ENCODE results near the gene OR5K4.

Gene OR5K4, protein sequence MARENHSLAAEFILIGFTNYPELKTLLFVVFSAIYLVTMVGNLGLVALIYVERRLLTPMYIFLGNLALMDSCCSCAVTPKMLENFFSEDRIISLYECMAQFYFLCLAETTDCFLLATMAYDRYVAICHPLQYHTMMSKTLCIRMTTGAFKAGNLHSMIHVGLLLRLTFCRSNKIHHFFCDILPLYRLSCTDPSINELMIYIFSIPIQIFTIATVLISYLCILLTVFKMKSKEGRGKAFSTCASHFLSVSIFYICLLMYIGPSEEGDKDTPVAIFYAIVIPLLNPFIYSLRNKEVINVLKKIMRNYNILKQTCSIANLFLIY

GRCh38 chr3:98353554-98353953 lies at the start of gene OR5K4:
OR5K4 (plus strand) TSS chr3:98353854; CDS start chr3:98353854, 0 bp downstream.
- DNase-seq: no peak

GRCh38 chr3:98322101-98322500 lies 31.6 kb upstream of the OR5K4 start:
- DNase-seq: no peak

- no peak for DNase-seq
Measured at GRCh38 chr3:98322686-98323085, 31.0 kb upstream of the OR5K4 start.

DNA sequence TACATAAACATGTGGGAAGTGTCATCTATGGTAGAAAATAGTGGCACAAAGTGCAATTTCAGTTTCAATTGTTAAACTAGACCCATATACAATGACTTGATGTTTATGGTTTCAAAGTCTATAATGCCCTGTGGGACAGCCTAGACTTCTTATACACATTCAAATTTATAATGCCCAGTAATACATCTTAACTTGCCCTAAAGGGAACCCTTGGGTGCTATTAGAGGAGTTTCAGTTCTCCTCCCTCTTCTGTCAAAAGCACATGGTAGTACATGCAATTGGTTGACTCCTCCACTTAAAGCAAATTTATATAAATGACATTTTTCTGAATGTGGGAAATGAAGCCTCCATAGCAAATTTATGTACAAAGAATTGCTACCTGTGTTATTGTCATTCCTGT lies 30.2 kb upstream of the OR5K4 start:
- DNase-seq: no peak

GRCh38 chr3:98325055-98325454 lies 28.6 kb upstream of the OR5K4 start:
- no peak for DNase-seq

DNA sequence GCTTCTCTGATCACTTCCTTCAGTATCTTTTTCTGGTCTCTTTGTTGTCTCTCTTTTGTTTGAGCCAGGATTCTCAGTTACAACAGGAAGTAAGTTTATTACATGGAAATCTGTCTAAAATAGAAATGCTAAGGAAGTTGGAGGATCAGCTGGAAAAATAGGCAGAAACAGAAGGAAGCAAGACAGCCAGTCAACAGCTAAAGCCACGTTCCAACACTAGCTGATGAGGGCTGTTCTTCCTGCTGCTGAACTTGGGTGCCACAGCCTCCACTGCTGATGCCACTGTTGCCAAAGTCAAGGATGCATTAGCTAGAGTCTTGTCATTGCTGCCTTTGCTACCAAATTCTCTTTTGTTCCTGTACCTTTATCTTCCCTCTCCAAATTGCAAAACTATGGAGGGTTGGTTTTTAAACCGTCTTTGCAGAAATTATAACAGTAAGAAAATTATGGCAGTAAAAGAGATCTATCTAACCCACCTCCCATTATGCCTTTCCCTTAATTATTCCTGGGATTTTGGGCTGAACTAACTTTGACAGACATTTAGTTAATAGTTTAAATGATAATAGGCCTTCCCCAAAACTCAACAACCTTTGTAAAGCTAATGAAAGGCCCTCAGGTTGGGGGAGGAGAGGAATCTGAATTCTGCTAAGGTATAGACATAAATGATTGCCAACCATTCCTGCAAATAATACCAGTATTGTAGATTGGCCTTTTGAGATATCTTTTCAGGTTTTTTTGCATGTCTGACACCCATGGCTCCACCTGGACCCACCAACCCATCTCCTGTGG lies 27.4 kb upstream of the OR5K4 start:
- no peak for DNase-seq

DNA sequence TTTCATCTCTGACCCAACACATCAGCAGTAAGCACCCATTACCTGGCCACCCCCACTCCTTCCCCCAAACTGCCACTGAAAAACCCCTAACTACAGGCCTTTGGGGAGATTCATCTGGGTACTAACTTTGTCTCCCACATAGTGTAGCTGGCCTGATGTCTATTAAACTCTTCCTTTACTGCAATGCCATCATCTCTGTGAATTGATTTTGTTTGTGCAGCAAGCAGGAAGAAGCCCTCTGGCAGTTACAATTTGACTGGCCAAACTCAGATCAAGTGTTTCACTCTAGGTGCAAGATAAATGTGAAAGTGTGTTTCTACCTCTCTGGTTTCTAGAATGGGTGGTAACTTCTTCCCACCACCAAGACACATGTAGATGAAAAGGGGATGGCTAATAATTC lies 26.7 kb upstream of the OR5K4 start:
- DNase-seq: no peak

- no peak for DNase-seq
Measured at GRCh38 chr3:98328933-98329332, 24.7 kb upstream of the OR5K4 start.

DNA sequence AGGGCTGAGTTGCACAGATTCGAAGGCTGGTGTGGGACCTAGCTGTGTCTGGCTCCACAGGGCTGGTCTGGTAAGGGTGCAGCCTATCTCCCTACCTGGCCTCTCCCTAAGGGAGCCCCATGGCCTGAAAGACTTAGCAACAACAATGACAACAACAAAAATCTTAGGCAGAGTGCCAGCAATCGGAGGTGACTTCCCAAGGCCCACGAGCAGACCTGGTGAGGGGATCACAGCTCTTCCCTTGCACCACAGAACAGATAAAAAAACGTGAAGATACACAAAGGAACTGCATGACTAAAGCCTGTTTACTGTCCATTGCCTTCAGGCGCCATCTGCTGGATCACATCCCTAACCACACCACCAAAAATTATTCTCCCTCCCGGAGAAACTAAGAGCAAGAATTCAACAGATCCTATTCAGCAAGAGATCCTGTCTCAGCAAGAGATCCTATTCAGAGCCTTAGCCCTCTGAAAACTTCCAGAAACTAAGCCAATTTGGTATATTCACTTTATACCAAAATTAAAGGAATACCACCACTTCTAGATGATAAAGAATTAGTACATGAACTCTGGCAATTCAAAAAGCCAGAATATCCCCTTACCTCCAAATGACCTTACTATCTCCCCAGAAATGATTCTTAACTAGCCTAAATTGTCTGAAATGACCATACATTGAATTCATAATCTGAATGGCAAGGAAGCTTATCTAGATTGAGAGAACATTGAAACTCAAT lies 24.1 kb upstream of the OR5K4 start:
- DNase-seq: peak; percentile 41

GRCh38 chr3:98331329-98331728 lies 22.3 kb upstream of the OR5K4 start:
- DNase-seq: no peak

DNA sequence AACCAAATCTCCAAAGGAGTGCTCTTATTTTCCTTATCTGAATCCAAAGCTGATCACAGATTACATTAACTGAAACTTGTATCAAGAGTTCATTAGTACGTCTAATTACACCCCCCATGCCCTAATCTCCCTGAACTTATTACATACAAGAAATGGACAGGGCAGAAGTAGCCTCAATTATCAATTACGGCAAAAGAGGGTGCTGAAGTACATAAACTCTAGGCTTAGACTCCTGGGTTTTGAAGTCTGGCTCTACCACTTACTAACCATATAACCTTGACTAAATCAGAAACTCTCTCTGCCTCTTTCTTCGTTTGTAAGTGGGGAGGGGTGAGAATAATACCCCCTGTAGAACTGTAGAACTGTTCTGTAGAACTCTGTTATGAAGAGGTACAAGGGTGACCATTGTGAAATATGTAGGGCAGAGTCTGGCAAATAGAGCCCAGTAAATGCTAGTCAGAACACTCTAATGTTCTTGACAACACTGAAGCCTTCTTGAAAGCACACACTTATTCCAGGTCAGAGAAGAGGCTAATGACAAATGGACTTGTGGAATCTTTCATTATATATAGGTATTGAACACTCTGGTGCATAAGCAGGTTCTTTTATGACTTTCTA lies 19.6 kb upstream of the OR5K4 start:
- no peak for DNase-seq

DNA sequence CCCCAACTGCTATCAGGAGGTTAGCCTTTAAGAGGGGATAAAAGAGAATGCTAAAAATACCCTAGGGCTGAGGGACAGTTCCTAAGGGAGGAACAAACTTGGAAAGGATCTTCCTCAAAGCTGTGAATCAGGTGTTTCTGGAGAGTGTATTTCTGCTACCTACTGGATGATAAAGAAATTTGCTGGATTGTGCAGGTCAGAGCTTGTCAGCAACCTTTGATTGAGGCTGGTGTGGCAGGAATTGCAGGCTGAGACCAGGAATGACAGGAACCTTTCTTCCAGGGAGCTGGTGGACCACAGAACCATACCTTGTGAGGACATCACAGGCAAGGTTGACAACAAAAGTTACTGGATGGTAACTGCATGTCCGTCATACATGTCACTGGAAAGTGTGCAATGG lies 14.6 kb upstream of the OR5K4 start:
- no peak for DNase-seq

DNA sequence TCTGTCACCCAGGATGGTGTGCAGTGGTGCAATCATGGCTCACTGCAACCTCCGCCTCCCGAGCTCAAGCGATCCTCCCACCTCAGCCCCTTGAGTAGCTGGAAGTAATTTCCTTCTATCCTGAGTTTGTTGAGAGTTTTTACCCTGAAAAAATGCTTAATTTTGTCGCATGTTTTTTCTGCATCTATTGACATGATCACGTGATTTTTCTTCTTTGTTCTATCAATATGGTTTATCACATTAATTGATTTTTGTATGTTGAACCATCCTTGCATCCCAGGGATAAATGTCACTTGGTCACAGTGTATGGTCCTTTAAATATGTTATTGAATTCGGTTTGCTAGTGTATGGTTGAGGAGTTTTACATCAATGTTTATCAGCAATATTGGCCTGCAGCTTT lies 11.9 kb upstream of the OR5K4 start:
- DNase-seq: no peak

- DNase-seq: no peak
Measured at GRCh38 chr3:98343647-98344507, 9.8 kb upstream of the OR5K4 start.

- no peak for DNase-seq
Measured at GRCh38 chr3:98350082-98350481, 3.6 kb upstream of the OR5K4 start.

- DNase-seq: no peak
Measured at GRCh38 chr3:98359250-98359649, 5.6 kb downstream of the OR5K4 start.

DNA sequence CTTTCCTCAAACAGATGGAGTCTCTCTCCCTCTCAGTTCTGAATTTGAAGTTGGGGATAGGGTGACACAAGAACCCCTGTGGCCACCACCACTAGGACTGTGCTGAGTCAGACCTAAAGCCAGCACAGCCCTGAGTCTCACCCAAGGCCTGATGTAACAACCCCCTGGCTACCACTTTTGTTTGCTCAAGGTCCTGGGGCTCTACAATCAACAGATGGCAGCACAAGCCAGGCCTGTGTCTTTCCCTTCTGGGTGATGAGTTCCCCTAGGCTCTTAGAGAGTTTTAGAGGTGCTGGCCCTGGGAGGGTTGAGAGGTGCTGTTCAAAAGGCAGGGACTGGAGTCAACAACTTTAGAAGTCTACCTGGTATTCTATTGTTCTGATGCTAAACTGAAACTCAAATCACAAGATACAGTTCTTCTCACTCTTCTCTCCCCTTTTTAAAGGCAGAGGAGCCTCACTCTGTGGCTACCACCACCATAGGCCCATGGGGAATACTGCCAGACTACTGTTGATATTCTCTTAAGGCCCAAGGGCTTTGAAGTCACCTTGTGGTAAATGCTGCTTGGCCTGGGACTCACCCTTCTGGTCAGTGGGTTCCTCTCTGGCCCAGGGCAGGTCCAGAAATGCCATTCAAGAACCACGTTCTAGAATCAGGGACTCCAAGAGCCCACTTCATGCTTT lies 6.5 kb downstream of the OR5K4 start:
- DNase-seq: no peak

GRCh38 chr3:98360681-98361080 lies 7.0 kb downstream of the OR5K4 start:
- DNase-seq: no peak

DNA sequence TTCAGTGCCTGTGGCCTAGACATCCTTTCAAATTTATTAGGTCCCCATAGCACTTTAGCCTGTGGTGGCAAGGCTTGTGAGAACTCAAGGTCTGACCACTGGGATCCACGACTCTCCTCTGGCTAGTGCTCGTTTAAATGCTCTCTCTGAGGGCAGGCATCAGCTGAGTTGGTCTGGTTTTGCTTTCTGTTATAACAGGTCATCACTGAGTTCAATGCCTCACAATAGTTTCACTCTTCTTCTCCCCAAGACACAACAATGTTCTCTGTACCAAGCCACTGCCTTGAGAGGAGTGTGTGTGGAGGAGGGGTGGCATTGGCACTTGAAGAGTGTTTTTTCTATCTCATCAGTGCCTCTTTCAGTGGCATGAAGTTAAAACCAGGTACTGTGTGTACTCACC lies 7.6 kb downstream of the OR5K4 start:
- no peak for DNase-seq

- DNase-seq: no peak
Measured at GRCh38 chr3:98367464-98368246, 14.0 kb downstream of the OR5K4 start.

DNA sequence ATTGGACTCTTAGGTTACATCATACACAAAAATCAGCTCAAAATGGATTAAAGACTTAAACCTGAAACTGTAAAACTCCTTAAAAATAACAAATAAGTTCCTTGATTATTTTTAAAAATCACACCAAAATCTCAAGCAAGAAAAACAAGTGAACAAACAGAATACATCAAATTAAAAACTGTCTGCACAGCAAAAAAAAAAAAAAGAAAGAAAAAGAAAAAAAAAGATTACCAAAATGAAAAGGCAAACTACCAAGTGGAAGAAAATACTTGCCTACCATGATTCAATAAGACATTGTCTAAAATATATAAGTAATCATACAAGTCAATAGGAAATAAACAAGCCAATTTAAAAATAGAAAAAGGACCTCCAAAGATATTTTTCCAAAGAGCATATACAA lies 17.5 kb downstream of the OR5K4 start:
- no peak for DNase-seq

Data from CD4-positive, alpha-beta T cell treated with Interleukin-15 for 1 hour (primary cell).